GM23338 (cell line): ENCODE data around the gene ZNF493. TPM values are rescaled to one million over a fixed set of nuclear protein-coding genes. Genes with fewer than 3 reads are reported as not detected.

Experiments
- ATAC-seq: fragments of 200-7000 bp; cut with Tn5 transposase; 3 replicates; pipeline ENCODE4 v1.9.1; 2020
- DNase-seq: peaks from one replicate; pipeline ENCODE4 v3.0.0-alpha.2; 2015; ENCODE audit warnings: low spot score
- H2AFZ ChIP-seq: fragments of 200-600 bp; sonication (generic); 2 replicates; pipeline ENCODE4 v1.8.0; 2016; ENCODE audit warnings: antibody characterized with exemption, mild to moderate bottlenecking, moderate library complexity
- H3F3A ChIP-seq: fragments of 200-600 bp; sonication (generic); replicated peaks from 2 replicates; pipeline ENCODE4 v1.8.0; 2017; ENCODE audit warnings: antibody characterized with exemption, mixed run types, low read depth
- H3K27ac ChIP-seq: fragments of 200-600 bp; sonication (generic); 2 replicates; pipeline ENCODE4 v1.6.1; 2016; ENCODE audit warnings: low read depth
- H3K27me3 ChIP-seq: fragments of 200-600 bp; sonication (generic); 2 replicates; pipeline ENCODE4 v1.8.0; 2016; ENCODE audit warnings: mild to moderate bottlenecking, mixed run types, moderate library complexity; ENCODE audit not compliant: insufficient read depth
- H3K36me3 ChIP-seq: fragments of 200-600 bp; sonication (generic); 2 replicates; pipeline ENCODE4 v1.8.0; 2016; ENCODE audit warnings: mild to moderate bottlenecking; ENCODE audit not compliant: insufficient read depth
- H3K4me1 ChIP-seq: fragments of 200-600 bp; sonication (generic); 2 replicates; pipeline ENCODE4 v1.8.0; 2016; ENCODE audit warnings: mild to moderate bottlenecking, moderate library complexity; ENCODE audit not compliant: insufficient read depth
- H3K4me2 ChIP-seq: fragments of 200-600 bp; sonication (generic); 2 replicates; pipeline ENCODE4 v1.7.1; 2017; ENCODE audit warnings: mixed run types
- H3K4me3 ChIP-seq: fragments of 200-600 bp; sonication (generic); 2 replicates; pipeline ENCODE4 v1.6.1; 2016; ENCODE audit warnings: mixed run types
- H3K79me2 ChIP-seq: fragments of 200-600 bp; sonication (generic); replicated peaks from 2 replicates; pipeline ENCODE4 v1.8.0; 2017; ENCODE audit warnings: mild to moderate bottlenecking; ENCODE audit not compliant: insufficient read depth
- H3K9me2 ChIP-seq: fragments of 200-600 bp; sonication (generic); 2 replicates; pipeline ENCODE4 v1.8.0; 2017; ENCODE audit not compliant: insufficient read depth
- H4K20me1 ChIP-seq: fragments of 200-600 bp; sonication (generic); replicated peaks from 2 replicates; pipeline ENCODE4 v1.8.0; 2017; ENCODE audit warnings: mild to moderate bottlenecking; ENCODE audit not compliant: insufficient read depth
- H3K27ac Mint-ChIP-seq: 2 replicates; pipeline ENCODE4 v1.8.0; 2020; ENCODE audit warnings: inconsistent platforms, mild to moderate bottlenecking, moderate library complexity, mixed read lengths
- H3K27me3 Mint-ChIP-seq: 3 replicates; pipeline ENCODE4 v1.8.0; 2022; ENCODE audit warnings: low read depth, mild to moderate bottlenecking, moderate library complexity, mixed read lengths, inconsistent platforms; ENCODE audit not compliant: insufficient read depth, poor library complexity
- H3K36me3 Mint-ChIP-seq: 3 replicates; pipeline ENCODE4 v1.8.0; 2021; ENCODE audit warnings: low read depth, mild to moderate bottlenecking, inconsistent platforms, moderate library complexity, mixed read lengths
- H3K4me1 Mint-ChIP-seq: 3 replicates; pipeline ENCODE4 v1.8.0; 2020; ENCODE audit warnings: mild to moderate bottlenecking, inconsistent platforms, mixed read lengths
- H3K4me3 Mint-ChIP-seq: 3 replicates; pipeline ENCODE4 v1.8.0; 2021; ENCODE audit warnings: moderate library complexity, mild to moderate bottlenecking, inconsistent platforms, mixed read lengths
- H3K9me3 Mint-ChIP-seq: 3 replicates; pipeline ENCODE4 v1.8.0; 2020; ENCODE audit warnings: moderate library complexity, mild to moderate bottlenecking, inconsistent platforms, mixed read lengths
- CREB1 ChIP-seq: fragments of 250-450 bp; sonication (Bioruptor Pico); IDR thresholded peaks from 2 replicates; pipeline ENCODE4 v1.5.0; 2020; ENCODE audit warnings: low read depth, mild to moderate bottlenecking, moderate library complexity
- EZH2 ChIP-seq: fragments of 200-600 bp; sonication (generic); IDR thresholded peaks from one replicate; pipeline ENCODE4 v1.8.0; 2017; ENCODE audit warnings: antibody characterized with exemption, mild to moderate bottlenecking, low read depth; ENCODE audit not compliant: unreplicated experiment
- EZH2phosphoT487 ChIP-seq: fragments of 200-600 bp; sonication (generic); IDR thresholded peaks from one replicate; pipeline ENCODE4 v1.8.1; 2018; ENCODE audit warnings: antibody characterized with exemption; ENCODE audit not compliant: unreplicated experiment
- JUNB ChIP-seq: IDR thresholded peaks from one replicate; pipeline ENCODE4 v1.6.1; 2016; ENCODE audit warnings: antibody characterized with exemption; ENCODE audit not compliant: unreplicated experiment
- NANOG ChIP-seq: IDR thresholded peaks from 2 replicates; pipeline ENCODE4 v1.6.1; 2016; ENCODE audit warnings: antibody characterized with exemption, borderline replicate concordance
- POLR2AphosphoS5 ChIP-seq: IDR thresholded peaks from 2 replicates; pipeline ENCODE4 v1.6.1; 2016; ENCODE audit warnings: antibody characterized with exemption, low read depth
- STAT1 ChIP-seq: IDR thresholded peaks from one replicate; pipeline ENCODE4 v1.6.1; 2016; ENCODE audit warnings: antibody characterized with exemption; ENCODE audit not compliant: unreplicated experiment
- ZNF114 ChIP-seq: fragments of 250-450 bp; sonication (Bioruptor Pico); IDR thresholded peaks from 2 replicates; pipeline ENCODE4 v1.5.0; 2020; ENCODE audit warnings: mild to moderate bottlenecking, moderate library complexity
- ZNF331 ChIP-seq: fragments of 250-450 bp; sonication (Bioruptor Pico); IDR thresholded peaks from 2 replicates; pipeline ENCODE4 v1.5.0; 2020; ENCODE audit warnings: low read depth, mild to moderate bottlenecking, moderate library complexity
- polyA plus RNA-seq: library from polyadenylated mRNA; unstranded; fragments of >200 nt; fragmentation: Nextera tagmentation; extraction: Ambion mirVana; gene quantifications from 2 replicates; pipeline ENCODE4 v1.2.1, GENCODE V29; 2016
- total RNA-seq: library from RNA; depleted of rRNA; stranded (reverse); fragments of >200 nt; shearing (Covaris generic); gene quantifications from 2 replicates; pipeline ENCODE4 v1.2.3, GENCODE V29; 2014
- TF ChIP-seq, protein P1 (sequence below): IDR thresholded peaks from one replicate; pipeline ENCODE4 v1.6.1; 2018; ENCODE audit warnings: antibody characterized with exemption; ENCODE audit not compliant: unreplicated experiment
- TF ChIP-seq, protein P2 (sequence below): fragments of 250-450 bp; sonication (Bioruptor Pico); IDR thresholded peaks from 2 replicates; pipeline ENCODE4 v1.5.0; 2020; ENCODE audit warnings: mild to moderate bottlenecking, moderate library complexity
- TF ChIP-seq, protein P3 (sequence below): IDR thresholded peaks from 2 replicates; pipeline ENCODE4 v1.6.1; 2016; ENCODE audit warnings: antibody characterized with exemption
- TF ChIP-seq, protein P4 (sequence below), 2 experiments: fragments of 200-600 bp in 1 of 2; sonication (generic) in 1 of 2; conservative IDR thresholded peaks; 2 replicates each; pipeline versions ENCODE4 v1.5.1 to v1.6.1; 2016 to 2017; ENCODE audit warnings: antibody characterized with exemption in 2 of 2, low read depth in 2 of 2, mild to moderate bottlenecking in 2 of 2, moderate library complexity in 1 of 2

The ZNF493 gene
- total and polyA plus RNA-seq, 2 experiments from 2014 or later: 28.7 to 63.4 TPM

DNA sequence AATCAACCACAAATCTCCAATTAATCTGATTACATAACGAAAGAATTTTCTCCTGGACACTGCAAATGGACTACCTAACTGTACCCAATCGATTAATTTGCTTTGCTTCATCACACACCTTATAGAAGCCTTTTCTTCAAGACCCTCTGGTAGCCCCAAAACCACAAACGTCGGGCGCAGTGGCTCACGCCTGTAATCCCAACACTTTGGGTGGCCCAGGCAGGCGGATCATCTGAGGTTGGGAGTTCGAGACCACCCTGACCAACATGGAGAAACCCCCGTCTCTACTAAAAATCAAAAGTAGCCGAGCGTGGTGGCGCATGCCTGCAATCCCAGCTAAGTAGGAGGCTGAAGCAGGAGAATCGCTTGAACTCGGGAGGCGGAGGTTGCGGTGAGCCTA lies 65.6 kb downstream of the ZNF493 start:
- 0 out of 2 replicates have a peak, but pooled peaks cover 9% of the 10 kb centered on the region for H4K20me1 ChIP-seq
- peak overlapping the region; percentile 89 for H3K4me3 ChIP-seq
- Mint-ChIP-seq H3K4me1 (no peaks in the 10 kb centered on the region), H3K36me3 (peaks cover 50% of the 10 kb centered on the region), H3K27ac (no peak overlapping the region), H3K4me3 (peak overlapping the region; percentile 99; the same call in 2 of the 3 replicates), H3K27me3 (peaks cover 10% of the 10 kb centered on the region), H3K9me3 (peaks cover 44% of the 10 kb centered on the region)
- no peak overlapping the region for H3K27ac ChIP-seq
- TF ChIP-seq CREB1 (CRISPR knock-in tag) (no peak), ZNF331 (no peak), POLR2AphosphoS5 (no peak), JUNB (no peak), EZH2 (no peak), ZNF114 (no peak), NANOG (no peak), STAT1 (no peak), EZH2phosphoT487 (no peak)
- TF ChIP-seq, protein P1, sequence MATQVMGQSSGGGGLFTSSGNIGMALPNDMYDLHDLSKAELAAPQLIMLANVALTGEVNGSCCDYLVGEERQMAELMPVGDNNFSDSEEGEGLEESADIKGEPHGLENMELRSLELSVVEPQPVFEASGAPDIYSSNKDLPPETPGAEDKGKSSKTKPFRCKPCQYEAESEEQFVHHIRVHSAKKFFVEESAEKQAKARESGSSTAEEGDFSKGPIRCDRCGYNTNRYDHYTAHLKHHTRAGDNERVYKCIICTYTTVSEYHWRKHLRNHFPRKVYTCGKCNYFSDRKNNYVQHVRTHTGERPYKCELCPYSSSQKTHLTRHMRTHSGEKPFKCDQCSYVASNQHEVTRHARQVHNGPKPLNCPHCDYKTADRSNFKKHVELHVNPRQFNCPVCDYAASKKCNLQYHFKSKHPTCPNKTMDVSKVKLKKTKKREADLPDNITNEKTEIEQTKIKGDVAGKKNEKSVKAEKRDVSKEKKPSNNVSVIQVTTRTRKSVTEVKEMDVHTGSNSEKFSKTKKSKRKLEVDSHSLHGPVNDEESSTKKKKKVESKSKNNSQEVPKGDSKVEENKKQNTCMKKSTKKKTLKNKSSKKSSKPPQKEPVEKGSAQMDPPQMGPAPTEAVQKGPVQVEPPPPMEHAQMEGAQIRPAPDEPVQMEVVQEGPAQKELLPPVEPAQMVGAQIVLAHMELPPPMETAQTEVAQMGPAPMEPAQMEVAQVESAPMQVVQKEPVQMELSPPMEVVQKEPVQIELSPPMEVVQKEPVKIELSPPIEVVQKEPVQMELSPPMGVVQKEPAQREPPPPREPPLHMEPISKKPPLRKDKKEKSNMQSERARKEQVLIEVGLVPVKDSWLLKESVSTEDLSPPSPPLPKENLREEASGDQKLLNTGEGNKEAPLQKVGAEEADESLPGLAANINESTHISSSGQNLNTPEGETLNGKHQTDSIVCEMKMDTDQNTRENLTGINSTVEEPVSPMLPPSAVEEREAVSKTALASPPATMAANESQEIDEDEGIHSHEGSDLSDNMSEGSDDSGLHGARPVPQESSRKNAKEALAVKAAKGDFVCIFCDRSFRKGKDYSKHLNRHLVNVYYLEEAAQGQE: no peak
- TF ChIP-seq, protein P2, sequence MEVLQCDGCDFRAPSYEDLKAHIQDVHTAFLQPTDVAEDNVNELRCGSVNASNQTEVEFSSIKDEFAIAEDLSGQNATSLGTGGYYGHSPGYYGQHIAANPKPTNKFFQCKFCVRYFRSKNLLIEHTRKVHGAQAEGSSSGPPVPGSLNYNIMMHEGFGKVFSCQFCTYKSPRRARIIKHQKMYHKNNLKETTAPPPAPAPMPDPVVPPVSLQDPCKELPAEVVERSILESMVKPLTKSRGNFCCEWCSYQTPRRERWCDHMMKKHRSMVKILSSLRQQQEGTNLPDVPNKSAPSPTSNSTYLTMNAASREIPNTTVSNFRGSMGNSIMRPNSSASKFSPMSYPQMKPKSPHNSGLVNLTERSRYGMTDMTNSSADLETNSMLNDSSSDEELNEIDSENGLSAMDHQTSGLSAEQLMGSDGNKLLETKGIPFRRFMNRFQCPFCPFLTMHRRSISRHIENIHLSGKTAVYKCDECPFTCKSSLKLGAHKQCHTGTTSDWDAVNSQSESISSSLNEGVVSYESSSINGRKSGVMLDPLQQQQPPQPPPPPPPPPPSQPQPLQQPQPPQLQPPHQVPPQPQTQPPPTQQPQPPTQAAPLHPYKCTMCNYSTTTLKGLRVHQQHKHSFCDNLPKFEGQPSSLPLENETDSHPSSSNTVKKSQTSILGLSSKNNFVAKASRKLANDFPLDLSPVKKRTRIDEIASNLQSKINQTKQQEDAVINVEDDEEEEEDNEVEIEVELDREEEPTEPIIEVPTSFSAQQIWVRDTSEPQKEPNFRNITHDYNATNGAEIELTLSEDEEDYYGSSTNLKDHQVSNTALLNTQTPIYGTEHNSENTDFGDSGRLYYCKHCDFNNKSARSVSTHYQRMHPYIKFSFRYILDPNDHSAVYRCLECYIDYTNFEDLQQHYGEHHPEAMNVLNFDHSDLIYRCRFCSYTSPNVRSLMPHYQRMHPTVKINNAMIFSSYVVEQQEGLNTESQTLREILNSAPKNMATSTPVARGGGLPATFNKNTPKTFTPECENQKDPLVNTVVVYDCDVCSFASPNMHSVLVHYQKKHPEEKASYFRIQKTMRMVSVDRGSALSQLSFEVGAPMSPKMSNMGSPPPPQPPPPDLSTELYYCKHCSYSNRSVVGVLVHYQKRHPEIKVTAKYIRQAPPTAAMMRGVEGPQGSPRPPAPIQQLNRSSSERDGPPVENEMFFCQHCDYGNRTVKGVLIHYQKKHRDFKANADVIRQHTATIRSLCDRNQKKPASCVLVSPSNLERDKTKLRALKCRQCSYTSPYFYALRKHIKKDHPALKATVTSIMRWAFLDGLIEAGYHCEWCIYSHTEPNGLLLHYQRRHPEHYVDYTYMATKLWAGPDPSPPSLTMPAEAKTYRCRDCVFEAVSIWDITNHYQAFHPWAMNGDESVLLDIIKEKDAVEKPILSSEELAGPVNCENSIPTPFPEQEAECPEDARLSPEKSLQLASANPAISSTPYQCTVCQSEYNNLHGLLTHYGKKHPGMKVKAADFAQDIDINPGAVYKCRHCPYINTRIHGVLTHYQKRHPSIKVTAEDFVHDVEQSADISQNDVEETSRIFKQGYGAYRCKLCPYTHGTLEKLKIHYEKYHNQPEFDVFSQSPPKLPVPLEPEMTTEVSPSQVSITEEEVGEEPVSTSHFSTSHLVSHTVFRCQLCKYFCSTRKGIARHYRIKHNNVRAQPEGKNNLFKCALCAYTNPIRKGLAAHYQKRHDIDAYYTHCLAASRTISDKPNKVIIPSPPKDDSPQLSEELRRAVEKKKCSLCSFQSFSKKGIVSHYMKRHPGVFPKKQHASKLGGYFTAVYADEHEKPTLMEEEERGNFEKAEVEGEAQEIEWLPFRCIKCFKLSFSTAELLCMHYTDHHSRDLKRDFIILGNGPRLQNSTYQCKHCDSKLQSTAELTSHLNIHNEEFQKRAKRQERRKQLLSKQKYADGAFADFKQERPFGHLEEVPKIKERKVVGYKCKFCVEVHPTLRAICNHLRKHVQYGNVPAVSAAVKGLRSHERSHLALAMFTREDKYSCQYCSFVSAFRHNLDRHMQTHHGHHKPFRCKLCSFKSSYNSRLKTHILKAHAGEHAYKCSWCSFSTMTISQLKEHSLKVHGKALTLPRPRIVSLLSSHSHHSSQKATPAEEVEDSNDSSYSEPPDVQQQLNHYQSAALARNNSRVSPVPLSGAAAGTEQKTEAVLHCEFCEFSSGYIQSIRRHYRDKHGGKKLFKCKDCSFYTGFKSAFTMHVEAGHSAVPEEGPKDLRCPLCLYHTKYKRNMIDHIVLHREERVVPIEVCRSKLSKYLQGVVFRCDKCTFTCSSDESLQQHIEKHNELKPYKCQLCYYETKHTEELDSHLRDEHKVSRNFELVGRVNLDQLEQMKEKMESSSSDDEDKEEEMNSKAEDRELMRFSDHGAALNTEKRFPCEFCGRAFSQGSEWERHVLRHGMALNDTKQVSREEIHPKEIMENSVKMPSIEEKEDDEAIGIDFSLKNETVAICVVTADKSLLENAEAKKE: no peak
- TF ChIP-seq, protein P3, sequence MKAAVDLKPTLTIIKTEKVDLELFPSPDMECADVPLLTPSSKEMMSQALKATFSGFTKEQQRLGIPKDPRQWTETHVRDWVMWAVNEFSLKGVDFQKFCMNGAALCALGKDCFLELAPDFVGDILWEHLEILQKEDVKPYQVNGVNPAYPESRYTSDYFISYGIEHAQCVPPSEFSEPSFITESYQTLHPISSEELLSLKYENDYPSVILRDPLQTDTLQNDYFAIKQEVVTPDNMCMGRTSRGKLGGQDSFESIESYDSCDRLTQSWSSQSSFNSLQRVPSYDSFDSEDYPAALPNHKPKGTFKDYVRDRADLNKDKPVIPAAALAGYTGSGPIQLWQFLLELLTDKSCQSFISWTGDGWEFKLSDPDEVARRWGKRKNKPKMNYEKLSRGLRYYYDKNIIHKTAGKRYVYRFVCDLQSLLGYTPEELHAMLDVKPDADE: no peak
- TF ChIP-seq, protein P4, sequence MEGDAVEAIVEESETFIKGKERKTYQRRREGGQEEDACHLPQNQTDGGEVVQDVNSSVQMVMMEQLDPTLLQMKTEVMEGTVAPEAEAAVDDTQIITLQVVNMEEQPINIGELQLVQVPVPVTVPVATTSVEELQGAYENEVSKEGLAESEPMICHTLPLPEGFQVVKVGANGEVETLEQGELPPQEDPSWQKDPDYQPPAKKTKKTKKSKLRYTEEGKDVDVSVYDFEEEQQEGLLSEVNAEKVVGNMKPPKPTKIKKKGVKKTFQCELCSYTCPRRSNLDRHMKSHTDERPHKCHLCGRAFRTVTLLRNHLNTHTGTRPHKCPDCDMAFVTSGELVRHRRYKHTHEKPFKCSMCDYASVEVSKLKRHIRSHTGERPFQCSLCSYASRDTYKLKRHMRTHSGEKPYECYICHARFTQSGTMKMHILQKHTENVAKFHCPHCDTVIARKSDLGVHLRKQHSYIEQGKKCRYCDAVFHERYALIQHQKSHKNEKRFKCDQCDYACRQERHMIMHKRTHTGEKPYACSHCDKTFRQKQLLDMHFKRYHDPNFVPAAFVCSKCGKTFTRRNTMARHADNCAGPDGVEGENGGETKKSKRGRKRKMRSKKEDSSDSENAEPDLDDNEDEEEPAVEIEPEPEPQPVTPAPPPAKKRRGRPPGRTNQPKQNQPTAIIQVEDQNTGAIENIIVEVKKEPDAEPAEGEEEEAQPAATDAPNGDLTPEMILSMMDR (conservative IDR thresholded peaks at IDR 0.05; ENCODE audit: low read depth in 2 of 2): no peak
- DNase-seq (no peak), ATAC-seq (no peak)
- H2AFZ ChIP-seq: no peak overlapping the region
- H3K9me2 ChIP-seq: no peaks in the 10 kb centered on the region
- H3K36me3 ChIP-seq: peaks cover 7% of the 10 kb centered on the region; the same call in 1 of the 2 replicates
- no peaks in the 10 kb centered on the region for H3K27me3 ChIP-seq
- no peaks in the 10 kb centered on the region; the same call in 1 of the 2 replicates for H3K4me1 ChIP-seq
- peak overlapping the region; percentile 83 for H3K4me2 ChIP-seq
- no peaks in the 10 kb centered on the region for H3F3A ChIP-seq
- peaks cover 61% of the 10 kb centered on the region for H3K79me2 ChIP-seq
